ENCODE data around the gene PNMA6A. TPM values are rescaled to one million over a fixed set of nuclear protein-coding genes. Genes with fewer than 3 reads are reported as not detected.

PNMA6A gene
- total and polyA plus RNA-seq, 2 donors (not counting 3 experiments of a cell fraction or from before 2014, with no cell fraction given) = 1.2 to 1.3 TPM

- intact Hi-C loops (cut with micrococcal nuclease) = no loop called here
- POLR2A ChIA-PET = no interaction called here
- no peak for FAIRE-seq
These were observed 2.7 kb downstream of the PNMA6A start for GRCh38 chrX:153074935-153075334.

More at GRCh38 chrX:153074935-153075334, 2.7 kb downstream of the PNMA6A start:
- Histone ChIP-seq H3K27ac (ENCODE audit: insufficient read depth, low read depth, low read length) (no peak overlapping the region), H4K20me1 (replicated peaks; ENCODE audit: control insufficient read depth, extremely low read depth, insufficient read depth, low read length) (no peaks in the 10 kb centered on the region), H3K36me3 (ENCODE audit: control insufficient read depth in 2 of 2, extremely low read depth in 1 of 2, insufficient read depth in 2 of 2, low read length in 2 of 2) (no peaks in the 10 kb centered on the region), H3K79me2 (ENCODE audit: control insufficient read depth, insufficient read depth, low read length) (no peaks in the 10 kb centered on the region), H2AFZ (ENCODE audit: low read depth, low read length) (no peak overlapping the region), H3K9me1 (replicated peaks; ENCODE audit: control insufficient read depth, extremely low read depth, insufficient read depth, low read length) (no peaks in the 10 kb centered on the region), H3K4me2 (ENCODE audit: insufficient read depth, low read length) (no peak overlapping the region), H3K27me3 (ENCODE audit: control insufficient read depth in 2 of 2, insufficient read depth in 2 of 2, low read length in 2 of 2) (no peaks in the 10 kb centered on the region), H3K9me3 (replicated peaks; ENCODE audit: control insufficient read depth, insufficient read depth, low read length) (no peaks in the 10 kb centered on the region), H3K9ac (replicated peaks; ENCODE audit: extremely low read depth, insufficient read depth, low read length) (no peak overlapping the region), H3K4me1 (ENCODE audit: control insufficient read depth, extremely low read depth, insufficient read depth, low read length) (no peaks in the 10 kb centered on the region), H3K4me3 (replicated peaks in 1 of 3; ENCODE audit: insufficient read depth in 1 of 3, low read depth in 1 of 3, low read length in 3 of 3) (no peak overlapping the region)
- TF ChIP-seq CTCF (IDR thresholded peaks at IDR 0.05; ENCODE audit: extremely low read depth in 1 of 2, insufficient read depth in 1 of 2, low read depth in 1 of 2, low read length in 2 of 2) (no peak), MYC (IDR thresholded peaks at IDR 0.05; ENCODE audit: low read depth, low read length) (no peak), MAX (IDR thresholded peaks at IDR 0.05; ENCODE audit: insufficient read depth, insufficient read length) (no peak), EZH2 (IDR thresholded peaks at IDR 0.05; ENCODE audit: borderline replicate concordance, low read depth, low read length, severe bottlenecking) (no peak), POLR2AphosphoS5 (IDR thresholded peaks at IDR 0.05; ENCODE audit: insufficient read depth, low read depth, low read length) (no peak), GATA2 (IDR thresholded peaks at IDR 0.05; ENCODE audit: insufficient read depth, insufficient read length, low read depth, low read length) (no peak), FOS (IDR thresholded peaks at IDR 0.05; ENCODE audit: borderline replicate concordance, insufficient read depth, low read length) (no peak), POLR2A (IDR thresholded peaks at IDR 0.05; ENCODE audit: low read depth, low read length) (no peak), JUN (IDR thresholded peaks at IDR 0.05; ENCODE audit: borderline replicate concordance, insufficient read depth, insufficient read length, low read depth) (no peak)
- dilution Hi-C loops (cut with MboI; ENCODE audit: extremely low pct_ligation_motif_present, low sequenced_read_pairs) = no loop called here
- BruUV-seq (replicated peaks) = no TSS peak
- CTCF ChIA-PET = no interaction called here
- DNase-seq (ENCODE audit: low read depth, low spot score) = no peak
